Activated CD4-positive, alpha-beta T cell treated with anti-CD3 and anti-CD28 coated beads for 48 hours (primary cell): Measurements from ENCODE around the gene AP3B1.
"Not testable (repeated sequence)": the region's sequence is repeated elsewhere in the genome, so short reads cannot be mapped to it uniquely, and the experiment has no call there.

Experiments
- DNase-seq: peaks from one replicate; pipeline ENCODE4 v3.0.0-alpha.2; 2020

Gene AP3B1

DNA sequence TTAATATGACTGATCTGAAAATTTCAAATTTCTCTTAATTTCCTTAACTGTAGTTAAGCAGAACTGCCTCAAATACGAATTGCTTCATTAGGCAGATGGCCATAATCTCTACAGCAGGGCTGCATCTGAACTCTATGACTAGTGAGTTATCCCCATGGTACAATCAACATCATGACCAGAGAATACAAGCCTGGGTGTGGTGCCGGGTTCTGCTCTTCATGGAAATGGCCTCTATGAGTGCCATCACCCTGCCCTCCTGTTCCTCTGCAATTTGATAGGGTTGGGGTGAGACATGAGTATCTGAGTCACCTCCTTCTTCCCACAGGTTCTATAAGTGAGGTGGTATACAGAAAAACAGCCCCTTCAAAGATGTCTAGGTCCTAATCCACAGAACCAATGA is 235.9 kb downstream of the AP3B1 start:
- no peak for DNase-seq

DNA sequence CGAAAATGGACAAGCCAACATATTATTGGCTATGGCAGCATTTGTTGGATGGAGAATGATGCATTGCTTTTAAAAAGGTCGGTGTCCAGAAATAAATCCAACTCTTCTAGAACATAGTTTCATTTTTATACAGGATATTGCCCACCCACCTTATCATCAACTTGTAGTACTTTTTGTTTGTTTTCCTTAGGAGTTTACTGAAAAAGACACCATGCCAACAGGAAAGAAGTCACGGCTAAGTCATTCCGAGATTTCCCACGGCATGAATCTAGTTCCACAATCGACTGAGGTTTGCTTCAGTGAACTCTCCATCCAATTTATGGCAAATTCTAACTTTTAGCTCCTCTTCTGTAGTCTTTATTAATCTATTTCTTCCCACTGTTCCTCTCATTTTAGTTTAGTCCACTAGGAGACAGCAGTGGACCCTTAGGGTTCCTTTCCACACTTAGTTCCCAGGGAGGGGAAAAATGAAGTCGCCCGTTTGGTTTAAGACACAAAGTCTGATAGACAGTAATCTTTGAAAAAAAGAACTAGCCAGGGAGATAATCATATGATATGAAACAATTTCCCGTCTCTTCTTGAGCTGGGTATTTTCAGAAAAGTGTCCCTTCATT is 237.5 kb downstream of the AP3B1 start:
- no peak for DNase-seq

DNA sequence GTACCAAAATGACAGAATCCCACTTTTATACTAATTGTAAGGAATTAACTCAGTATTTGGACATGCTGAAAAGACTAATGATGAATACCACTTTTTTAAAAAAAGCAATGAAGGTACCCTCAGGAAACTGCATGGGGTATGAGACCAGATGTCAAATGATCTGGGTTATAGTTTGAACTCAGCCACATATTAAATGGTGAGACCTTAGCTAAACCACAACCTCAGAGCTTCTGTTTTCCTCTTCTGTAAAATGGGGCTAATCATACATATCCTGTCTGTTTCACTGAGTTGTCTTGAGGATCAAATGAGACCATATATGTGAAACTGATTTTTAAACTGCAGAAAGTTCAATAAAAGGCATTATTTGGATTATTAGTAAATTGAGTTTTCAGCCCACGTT is 238.4 kb downstream of the AP3B1 start:
- DNase-seq, result no peak

DNA sequence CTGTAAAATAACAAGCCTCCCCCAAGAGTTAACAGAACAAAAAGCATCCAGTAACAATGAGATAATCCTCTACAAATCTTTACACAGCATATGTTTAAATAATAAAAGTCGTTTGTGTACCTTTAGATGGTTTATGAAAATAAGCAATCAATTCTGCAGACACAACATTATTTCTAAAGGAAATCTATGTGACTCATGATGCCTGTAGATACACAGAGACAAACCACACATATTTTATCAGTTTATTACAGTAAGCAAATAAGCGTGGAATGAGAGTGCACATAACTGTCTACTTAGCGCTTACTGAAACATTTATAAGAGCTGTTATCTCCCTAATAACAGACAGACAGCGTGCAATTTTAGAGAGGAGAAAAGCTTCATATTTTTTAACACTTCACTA is 243.6 kb downstream of the AP3B1 start:
- DNase-seq, result no peak

DNA sequence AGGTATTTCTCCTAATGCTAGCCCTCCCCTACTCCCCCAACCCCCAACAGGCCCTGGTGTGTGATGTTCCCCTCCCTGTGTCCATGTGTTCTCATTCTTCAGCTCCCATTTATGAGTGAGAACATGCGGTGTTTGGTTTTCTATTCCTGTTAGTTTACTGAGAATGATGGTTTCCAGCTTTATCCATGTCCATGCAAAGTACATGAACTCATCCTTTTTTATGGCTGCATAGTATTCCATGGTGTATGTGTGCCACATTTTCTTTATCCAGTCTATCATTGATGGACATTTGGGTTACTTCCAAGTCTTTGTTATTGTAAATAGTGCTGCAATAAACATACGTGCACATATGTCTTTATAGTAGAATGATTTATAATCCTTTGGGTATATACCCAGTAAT is 247.7 kb downstream of the AP3B1 start:
- DNase-seq, result not testable (repeated sequence)

DNA sequence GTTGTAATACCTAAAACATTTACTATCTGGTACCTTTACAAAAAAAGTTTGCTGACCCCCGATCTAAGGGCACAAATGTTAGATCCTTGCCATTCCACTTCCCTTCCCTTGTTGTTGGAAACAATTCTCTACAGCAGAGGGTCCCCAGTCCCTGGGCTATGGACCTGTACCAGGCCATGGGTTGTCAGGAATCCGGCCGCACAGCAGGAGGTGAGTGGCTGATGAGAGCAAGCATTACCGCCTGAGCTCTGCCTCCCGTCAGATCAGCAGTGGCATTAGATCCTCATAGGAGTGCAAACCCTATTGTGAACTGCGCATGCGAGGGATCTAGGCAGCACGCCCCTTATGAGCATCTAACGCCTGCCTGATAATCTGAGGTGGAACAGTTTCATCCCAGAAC is 248.5 kb downstream of the AP3B1 start:
- DNase-seq, result no peak

DNA sequence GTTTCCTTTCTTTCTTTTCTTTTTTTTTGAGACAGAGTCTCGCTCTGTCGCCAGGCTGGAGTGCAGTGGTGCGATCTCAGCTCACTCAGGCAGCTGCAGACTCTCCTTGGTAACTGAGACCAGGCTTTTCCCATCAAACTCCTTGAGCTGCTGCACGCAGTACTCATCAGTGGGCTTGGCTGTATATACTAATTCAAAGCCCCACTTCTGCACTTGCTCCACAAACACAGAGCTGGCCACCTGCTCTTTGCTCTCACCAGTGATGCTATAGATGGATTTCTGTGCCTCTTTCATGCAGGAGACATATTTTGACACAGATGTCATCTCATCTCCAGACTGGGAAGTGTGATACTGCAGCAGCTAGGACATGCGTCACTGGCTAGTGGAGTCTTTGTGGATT is 252.7 kb downstream of the AP3B1 start:
- no peak for DNase-seq

DNA sequence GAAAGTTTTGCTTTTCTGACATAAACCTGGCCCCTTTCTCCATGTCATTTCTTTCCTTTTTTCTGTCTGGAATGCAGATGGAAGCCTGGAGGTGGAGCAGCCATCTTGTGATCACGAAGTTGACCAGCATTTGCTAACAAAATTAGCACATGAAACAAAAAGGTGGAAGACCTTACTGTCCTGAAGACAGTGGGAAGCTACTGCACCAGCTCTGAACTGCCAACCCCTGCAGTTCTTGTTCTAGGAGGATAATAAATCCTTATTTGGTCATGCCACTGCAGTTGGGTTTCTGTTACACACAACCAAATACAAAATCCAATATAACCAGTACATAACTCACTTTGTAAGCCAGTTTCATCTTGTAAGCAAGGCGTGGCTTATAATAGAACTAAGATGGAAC is 269.0 kb downstream of the AP3B1 start:
- DNase-seq, result no peak

DNA sequence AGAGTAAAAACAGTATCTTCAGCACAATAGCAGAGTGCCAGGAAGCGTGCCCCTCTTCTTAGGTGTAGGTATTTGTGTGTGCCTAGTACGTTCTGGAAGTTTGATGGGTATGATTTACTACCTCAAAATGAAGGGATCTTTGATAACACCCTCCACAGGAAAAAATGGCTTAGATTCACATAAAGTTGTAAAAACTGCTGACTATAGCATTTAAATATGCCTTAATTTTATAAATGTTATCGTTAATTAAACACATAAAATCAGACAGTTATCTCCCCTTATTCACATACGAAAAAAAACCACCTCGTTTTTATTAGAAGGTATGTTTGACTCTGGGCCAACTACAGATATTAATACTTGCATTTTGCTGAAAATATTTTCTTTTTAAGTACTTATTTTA is 274.8 kb downstream of the AP3B1 start:
- DNase-seq, result no peak

DNA sequence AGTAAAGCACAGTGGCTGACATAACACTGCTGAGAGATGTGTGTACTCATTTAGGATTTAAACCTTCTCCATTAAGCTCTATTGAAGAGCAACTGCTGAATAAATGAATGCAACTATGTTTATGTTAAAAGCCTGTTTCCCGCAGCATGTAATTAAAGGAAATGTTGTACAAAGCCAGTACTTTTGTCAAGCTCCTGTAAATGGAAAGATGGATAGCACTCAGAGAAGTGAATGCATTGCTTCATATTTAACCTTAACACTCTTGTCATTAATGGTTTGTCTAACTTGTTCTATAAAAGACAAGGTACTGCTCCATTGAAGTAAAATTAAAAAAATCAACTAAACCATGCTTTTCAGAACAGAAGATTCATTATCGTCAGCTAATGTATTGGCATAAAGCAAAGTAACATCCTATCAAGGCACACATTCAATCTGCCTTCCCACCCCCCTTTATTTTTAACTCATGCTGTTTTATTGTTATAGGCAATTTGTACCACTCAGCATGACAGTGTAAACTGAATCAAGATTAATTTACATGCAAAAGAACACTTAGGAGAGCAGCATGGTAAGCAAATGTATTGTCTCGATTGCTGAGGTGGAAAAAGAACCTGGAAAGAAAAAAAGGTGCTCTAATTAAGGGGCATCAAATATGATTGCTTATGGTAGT is 277.5 kb downstream of the AP3B1 start:
- no peak for DNase-seq

DNA sequence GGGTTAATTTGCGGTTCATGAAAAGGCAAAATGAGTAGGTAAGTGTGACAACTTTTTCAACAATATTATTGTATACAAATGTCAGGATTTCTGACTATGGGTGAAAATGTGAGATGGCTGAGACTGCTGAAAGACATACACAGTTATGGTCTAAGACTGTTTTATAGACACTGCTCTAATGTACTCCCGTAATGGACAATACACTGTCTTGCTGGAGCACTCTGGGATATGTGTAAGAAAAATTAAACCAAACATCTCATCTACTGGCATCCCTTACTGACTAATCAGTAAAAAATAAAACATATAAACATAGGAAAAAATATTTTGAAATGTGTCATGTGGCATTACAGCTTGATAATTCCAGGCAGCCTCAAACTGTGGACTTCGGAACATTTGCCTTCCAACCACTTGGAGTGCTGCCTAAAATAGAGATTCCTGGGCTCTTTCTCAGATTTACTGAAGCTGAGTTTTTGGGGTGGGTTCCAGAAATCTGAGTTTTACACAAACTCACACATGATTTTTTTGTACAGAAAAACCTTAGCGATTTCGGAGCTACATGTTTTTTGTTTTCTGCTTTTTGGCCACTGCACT is 284.5 kb downstream of the AP3B1 start:
- no peak for DNase-seq

DNA sequence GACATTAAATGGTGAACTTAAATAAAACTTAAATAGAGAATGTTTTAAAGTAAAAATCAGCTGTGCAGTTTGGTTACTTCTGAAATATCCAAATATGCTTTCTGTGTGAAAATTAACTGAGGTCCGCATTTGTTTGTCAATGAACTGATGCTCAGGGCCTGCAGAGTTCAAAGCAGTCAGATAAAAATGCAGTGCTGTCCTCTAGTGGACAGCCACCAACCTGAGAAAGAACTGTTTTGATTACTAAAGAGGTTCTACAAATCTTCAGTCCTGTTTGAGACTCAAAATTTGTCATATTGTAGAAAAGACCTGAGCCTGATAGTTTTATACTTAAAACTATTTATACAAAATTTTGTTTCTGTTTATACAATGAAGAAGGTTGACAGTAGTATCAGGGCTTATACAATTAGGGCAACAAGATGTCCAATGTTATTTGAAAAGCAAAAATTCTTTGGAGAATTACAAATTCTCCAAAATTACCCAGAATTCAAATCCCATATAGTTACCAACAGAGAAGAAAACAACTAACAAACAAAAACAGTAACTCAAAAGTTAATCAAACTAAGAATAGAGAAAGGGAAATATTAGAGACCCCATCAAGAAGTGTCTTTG is 286.0 kb downstream of the AP3B1 start:
- no peak for DNase-seq

DNA sequence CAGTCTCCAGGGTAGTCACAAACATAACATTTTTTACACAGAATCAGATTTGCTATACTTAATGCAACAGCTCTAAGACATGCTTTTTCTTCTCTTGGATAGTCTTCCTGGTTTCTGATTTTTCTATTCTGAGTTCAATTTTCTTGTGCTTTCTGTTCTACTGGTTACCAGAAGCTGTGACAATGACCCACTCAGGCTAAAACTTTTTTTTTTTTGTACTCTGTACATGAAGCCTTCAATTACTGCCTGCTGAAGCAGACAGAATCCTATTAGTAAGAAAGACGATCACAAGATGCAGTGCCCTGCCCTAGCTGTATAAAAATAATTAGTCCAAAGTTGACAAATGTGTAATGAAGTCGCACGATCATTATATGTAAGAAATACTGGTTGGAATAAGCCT is 287.3 kb downstream of the AP3B1 start:
- DNase-seq, result no peak

DNA sequence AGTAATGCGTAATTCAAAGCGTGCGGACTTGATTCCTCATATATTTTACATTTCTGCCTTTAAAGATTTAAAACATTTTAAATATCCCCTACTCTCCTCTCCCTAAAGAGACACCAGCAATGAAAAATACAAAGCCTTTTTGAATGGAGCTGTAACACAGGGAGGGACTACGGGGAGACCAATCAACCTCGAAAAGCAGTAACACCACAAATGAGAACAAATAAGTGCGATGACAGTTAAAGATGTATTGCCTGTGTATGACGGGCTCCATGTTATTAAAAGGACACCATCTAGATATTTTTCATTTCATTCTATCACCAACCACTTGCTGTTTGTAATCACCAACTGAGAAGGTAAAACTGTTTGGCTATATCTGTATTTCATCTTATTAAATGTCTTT is 288.0 kb downstream of the AP3B1 start:
- DNase-seq, result no peak

DNA sequence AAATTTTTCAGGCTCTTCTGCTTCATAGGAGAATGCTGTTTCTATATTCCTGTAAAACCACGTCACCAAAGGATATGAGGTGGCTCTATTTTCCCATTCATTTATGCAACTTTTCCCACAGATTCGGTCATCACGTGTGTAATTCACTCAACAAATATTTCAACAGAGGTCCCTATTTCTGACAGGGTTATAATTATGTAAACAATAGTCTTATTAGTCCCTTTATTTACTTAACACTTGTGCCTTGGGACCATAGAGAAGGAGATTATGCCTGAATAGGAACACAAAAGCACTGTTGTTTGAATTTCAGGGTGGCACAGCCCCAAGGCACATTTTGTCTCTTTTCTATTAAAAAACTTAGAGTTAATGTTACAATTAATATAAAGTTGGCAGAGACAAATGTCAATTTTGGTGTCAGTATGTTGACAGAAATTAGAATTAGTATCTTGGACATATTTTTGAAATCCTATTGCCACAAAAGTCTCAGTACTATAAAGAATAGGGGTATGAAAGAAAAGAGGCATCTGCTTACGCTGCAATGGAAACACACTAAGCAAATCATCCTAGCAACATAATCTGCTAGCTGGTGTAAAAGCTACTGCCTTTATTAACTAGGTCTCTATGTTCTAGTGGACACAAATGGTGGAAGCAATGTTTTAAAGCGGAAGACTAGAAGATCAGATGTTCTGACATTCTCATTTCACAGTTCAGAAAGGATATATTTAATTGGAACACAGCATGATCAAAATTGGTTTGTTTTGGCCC is 289.3 kb downstream of the AP3B1 start:
- DNase-seq, result no peak

DNA sequence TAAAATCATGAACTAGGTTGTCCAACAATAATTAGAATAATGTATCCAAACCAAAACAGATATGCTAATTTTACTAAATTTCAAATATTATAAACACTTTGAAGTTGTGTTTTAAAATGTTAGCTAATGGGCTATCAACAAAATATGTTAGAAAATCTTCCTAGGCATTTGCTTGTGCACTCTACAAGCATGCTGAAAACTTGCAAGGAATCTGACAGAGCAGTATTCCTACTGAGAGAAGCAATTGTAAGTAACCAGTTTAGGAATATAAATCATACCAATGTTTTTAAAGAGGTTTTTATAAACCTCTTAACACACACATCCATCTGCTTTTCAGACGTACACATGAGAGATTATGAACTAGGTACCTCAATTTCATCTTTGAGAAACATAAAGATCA is 289.9 kb downstream of the AP3B1 start:
- DNase-seq, result no peak

DNA sequence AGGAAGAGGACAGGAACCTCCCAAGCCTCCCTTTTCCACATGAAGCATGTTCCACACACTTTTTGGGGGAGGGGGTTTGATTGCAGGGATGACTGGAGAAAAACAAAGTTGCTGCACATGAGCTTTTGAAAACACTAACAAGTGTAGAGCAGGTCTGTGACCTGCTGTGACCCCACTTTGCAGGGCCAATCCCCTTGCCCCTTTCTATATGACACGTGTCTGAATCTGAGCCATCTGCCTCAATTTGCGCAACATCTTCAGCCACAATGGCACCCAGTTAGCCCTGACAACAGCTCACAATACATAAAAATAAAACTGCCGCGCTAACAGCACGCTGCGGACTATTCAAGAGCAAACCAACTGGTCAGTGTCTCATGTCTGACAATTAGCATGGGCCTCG is 290.6 kb downstream of the AP3B1 start:
- DNase-seq, result no peak

DNA sequence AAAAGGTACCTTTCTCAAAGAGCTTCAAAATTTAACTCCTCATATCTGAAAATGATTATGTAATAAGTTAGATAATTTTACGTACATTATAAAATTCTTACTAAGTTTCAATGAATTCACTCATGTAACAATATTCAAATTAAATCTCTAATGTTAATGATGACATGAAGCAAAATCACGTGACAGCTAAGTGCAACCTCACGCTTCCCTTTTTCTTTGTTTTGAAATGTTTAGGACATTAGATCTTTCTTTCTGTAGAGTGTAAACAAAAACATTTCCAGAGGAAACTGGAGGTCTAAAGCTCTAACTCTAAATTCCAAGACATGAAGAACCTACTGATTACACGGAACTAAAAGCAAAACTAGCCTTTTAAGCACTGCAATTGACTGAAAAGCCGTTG is 291.0 kb downstream of the AP3B1 start:
- DNase-seq, result no peak

DNA sequence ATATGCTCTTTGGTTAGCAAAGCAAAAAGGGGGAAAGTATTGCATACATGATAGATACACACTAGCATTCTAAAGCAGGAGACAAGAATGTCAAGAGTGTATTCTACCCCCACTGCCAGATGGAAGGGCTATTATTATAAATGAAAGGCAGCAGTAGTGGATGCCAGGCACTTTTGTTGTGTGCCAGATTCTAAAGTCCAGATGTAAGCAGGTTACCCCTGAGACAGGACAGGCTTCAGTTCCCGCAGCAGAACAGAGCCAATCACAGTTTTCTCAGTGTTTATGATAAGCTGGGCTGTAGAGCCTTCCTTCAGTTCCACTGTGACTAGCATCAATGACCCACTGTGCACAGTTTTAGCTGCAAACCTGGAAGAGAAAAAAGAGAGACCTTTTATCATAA is 291.8 kb downstream of the AP3B1 start:
- no peak for DNase-seq

DNA sequence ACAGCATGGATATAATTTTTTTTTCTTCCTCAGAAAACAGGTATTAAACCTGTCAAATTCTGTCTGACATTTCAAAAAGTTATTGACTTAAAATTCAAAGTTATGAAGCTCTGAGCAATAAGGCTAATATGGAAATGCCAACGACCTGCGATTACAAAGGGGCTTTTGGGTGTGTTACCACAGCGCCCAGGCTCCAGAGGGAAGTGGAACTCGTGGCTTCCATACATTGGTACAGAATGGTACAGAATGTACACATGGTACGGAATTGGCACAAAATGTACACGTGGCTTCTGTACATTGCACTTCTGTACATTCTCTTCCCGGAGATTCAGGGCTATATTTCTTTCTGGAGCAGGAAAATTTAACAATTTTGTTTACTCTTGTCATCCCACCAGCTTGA is 293.3 kb downstream of the AP3B1 start:
- no peak for DNase-seq

DNA sequence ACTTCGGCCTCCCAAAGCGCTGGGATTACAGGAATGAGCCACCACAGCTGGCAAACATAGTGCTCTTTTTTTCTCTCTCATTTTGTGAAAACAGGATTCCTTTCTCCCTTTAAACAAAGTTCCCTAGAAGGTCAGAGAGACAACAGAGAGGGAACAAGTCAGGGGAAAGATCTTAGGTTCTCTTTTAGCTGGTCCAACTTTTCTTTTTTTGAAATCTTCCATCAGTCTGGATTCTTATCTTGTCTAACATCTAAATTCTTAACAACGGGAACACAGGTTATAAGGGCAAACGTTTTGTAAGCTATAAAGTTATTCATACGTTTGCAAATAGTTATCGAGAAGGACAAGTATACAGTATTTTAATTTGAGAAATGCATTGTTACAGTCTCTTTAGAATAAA is 294.3 kb downstream of the AP3B1 start:
- no peak for DNase-seq

DNA sequence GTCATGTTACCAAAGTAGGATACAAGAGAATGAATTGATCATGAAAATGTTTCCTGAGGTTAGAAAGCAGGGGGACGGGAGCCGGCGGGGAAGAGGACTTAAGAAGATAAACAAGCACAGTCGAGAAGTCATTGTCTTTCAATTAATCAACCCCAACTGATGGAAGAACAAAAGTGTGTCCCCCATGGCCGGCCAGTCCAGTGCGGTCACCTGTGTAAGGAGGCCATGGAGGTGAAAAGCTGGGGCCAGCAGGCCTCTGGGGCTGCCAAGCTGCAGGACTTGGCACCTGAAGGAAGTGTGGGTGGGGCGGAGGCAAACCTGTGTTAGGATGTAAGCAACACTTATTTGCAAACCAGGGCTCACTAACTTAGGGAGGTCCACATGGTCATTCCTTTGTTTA is 295.1 kb downstream of the AP3B1 start:
- no peak for DNase-seq

DNA sequence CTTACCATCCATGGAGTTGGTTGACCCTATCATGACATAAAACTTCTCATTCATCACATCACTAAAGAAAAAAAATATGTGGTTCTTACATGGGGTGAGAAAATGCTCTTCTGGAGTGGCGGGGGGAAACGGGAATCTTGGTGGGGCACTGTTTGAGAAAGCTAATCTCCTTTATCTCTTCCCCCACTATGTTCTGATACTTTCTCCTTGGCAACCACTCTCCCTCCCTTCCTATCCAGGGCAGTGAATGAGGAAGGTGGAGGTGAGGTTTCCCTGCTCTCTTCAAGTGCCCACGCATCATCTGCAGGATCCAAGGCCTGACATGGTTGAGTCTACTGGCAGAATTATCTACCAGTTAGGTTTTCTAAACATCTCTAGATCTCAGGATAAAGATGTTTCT is 297.6 kb downstream of the AP3B1 start:
- no peak for DNase-seq
